Spleen (tissue), 11 donors: Measurements from ENCODE around the gene MBD2. TPM values are rescaled to one million over a fixed set of nuclear protein-coding genes. Genes with fewer than 3 reads are reported as not detected.
"Not testable (repeated sequence)": the region's sequence is repeated elsewhere in the genome, so short reads cannot be mapped to it uniquely, and the experiment has no call there.

Source experiments
- DNase-seq: peaks from one replicate; pipeline ENCODE4 v3.0.0-alpha.2; 2020
- H3K27ac ChIP-seq, 8 donors: fragments of 200-600 bp; sonication (generic) in 7 of 8; 1 replicate in 4 of 8; 2 replicates in 4 of 8; pipeline versions ENCODE4 v1.5.0 to v1.8.0; 2016 to 2021; ENCODE audit warnings: inconsistent platforms in 4 of 8, mild to moderate bottlenecking in 4 of 8, moderate library complexity in 1 of 8
- H3K27me3 ChIP-seq, 7 donors: fragments of 200-600 bp; sonication (generic) in 6 of 7; replicated peaks in 1 of 7; 1 replicate in 4 of 7; 2 replicates in 3 of 7; pipeline versions ENCODE4 v1.5.0 to v1.8.0; 2016 to 2021; ENCODE audit warnings: inconsistent platforms in 3 of 7, mild to moderate bottlenecking in 1 of 7
- H3K36me3 ChIP-seq, 6 donors: fragments of 200-600 bp; sonication (generic) in 5 of 6; 1 replicate in 4 of 6; 2 replicates in 2 of 6; pipeline versions ENCODE4 v1.5.0 to v1.8.0; 2016 to 2021; ENCODE audit warnings: inconsistent platforms in 2 of 6
- H3K4me1 ChIP-seq, 6 donors: fragments of 200-600 bp; sonication (generic) in 5 of 6; 1 replicate in 3 of 6; 2 replicates in 3 of 6; pipeline versions ENCODE4 v1.5.0 to v1.8.0; 2016 to 2021; ENCODE audit warnings: inconsistent platforms in 3 of 6
- H3K4me3 ChIP-seq, 8 donors: fragments of 200-600 bp; sonication (generic) in 7 of 8; 1 replicate in 4 of 8; 2 replicates in 4 of 8; pipeline versions ENCODE4 v1.5.0 to v1.8.0; 2016 to 2021; ENCODE audit warnings: inconsistent platforms in 4 of 8, mild to moderate bottlenecking in 4 of 8, moderate library complexity in 2 of 8
- H3K9me3 ChIP-seq, 8 donors: fragments of 200-600 bp; sonication (generic) in 7 of 8; 1 replicate in 4 of 8; 2 replicates in 4 of 8; pipeline versions ENCODE4 v1.5.0 to v1.8.0; 2016 to 2021; ENCODE audit warnings: inconsistent platforms in 4 of 8
- CTCF ChIP-seq, 11 experiments: fragments of 200-600 bp in 7 of 11; fragments of 450-650 bp in 4 of 11; sonication (generic) in 4 of 11; IDR thresholded peaks in 8 of 11; conservative IDR thresholded peaks in 3 of 11; 1 replicate in 7 of 11; 2 replicates in 4 of 11; pipeline versions ENCODE4 v1.4.0 to v1.8.0; 2016 to 2021; ENCODE audit warnings: antibody characterized with exemption in 11 of 11, inconsistent platforms in 4 of 11, mild to moderate bottlenecking in 1 of 11
- POLR2A ChIP-seq, 3 donors: fragments of 450-650 bp; IDR thresholded peaks; one replicate each; pipeline ENCODE4 v1.5.1; 2017; ENCODE audit warnings: antibody characterized with exemption in 3 of 3, mild to moderate bottlenecking in 1 of 3
- POLR2AphosphoS5 ChIP-seq, 3 donors: sonication (generic); formaldehyde crosslinking; IDR thresholded peaks; one replicate each; pipeline ENCODE4 v1.5.1; 2017; ENCODE audit warnings: antibody characterized with exemption in 3 of 3
- WGBS, 5 donors: extraction: QIAGEN DNeasy Blood & Tissue Kit in 3 of 5; methylation state at CpG; one replicate each; pipeline versions ENCODE4 v1.1.5 to v1.1.7; 2013 to 2018; 5-methylcytosine and 5-hydroxymethylcytosine counted together
- intact Hi-C: fragments of 100-400 bp; cut with DNase I; formaldehyde crosslinking; loops from one replicate; pipeline ENCODE4 v1.15.0; 2023; ENCODE audit warnings: low total_unique reads
- polyA plus RNA-seq, 3 donors: library from polyadenylated mRNA; stranded (reverse); fragments of 200-250 nt; gene quantifications; one replicate each; pipeline ENCODE4 v1.2.1, GENCODE V29; 2013
- total RNA-seq, 7 donors: library from RNA; depleted of rRNA in 3 of 7; stranded (reverse); fragments of >200 nt in 3 of 7; fragmentation: NEBNext Ultra II Directional in 4 of 7; extraction: Animal tissue kit (Norgen Biotek cat#: 25700) in 4 of 7; gene quantifications; one replicate each; pipeline versions ENCODE4 v1.1.0 to v1.2.1, GENCODE V29; 2016 to 2021
- donor health status: healthy with polysubstance abuse.
- donor health status: DM: no; HTN: no; CAD: no; lungs with moderate emphysema.
- donor health status: DM: no; HTN: no; CAD: no.
- donor health status: Bipolar disorder and iron deficiency.
- donor health status: healthy.
- donor health status: DM: no; HTN: no; CAD: no.
- donor health status: DM: yes; HTN: yes; CAD: no.

MBD2 gene
- total and polyA plus RNA-seq, 10 donors, result 40.7 to 119 (median 54.9) TPM

- Histone ChIP-seq H3K27me3 (no peaks in the 10 kb centered on the region), H3K36me3 (peaks cover 0 to 7% (median 0%) of the 10 kb centered on the region in 6 donors), H3K9me3 (no peaks in the 10 kb centered on the region), H3K4me1 (peaks cover 55 to 91% (median 83%) of the 10 kb centered on the region in 6 donors), H3K27ac (peak overlapping the region in 1 of 8 donors; percentile 5), H3K4me3 (peak overlapping the region in 1 of 8 donors; percentile 19)
- 60 to 80% (median 74%) methylated on average over 2 of the region's 2 CpGs for WGBS, 5 donors
- no peak for TF ChIP-seq POLR2A (IDR thresholded peaks at IDR 0.05)
- no peak for TF ChIP-seq CTCF (IDR thresholded peaks at IDR 0.05 in 8 of 11, conservative IDR thresholded peaks at IDR 0.05 in 3 of 11)
- TF ChIP-seq POLR2AphosphoS5 (IDR thresholded peaks at IDR 0.05), result no peak
- no peak for DNase-seq
- intact Hi-C loops, result no loop called here
Measured at GRCh38 chr18:54220406-54220805, 4.1 kb downstream of the MBD2 start.

- DNase-seq, H3K4me3 ChIP-seq, H3K36me3 ChIP-seq, H3K27me3 ChIP-seq, H3K9me3 ChIP-seq, intact Hi-C loops: not testable (repeated sequence)
- H3K4me1 ChIP-seq, result peaks cover 51 to 100% (median 80%) of the 10 kb centered on the region in 6 donors
- WGBS, 5 donors, result 78 to 90% (median 83%) methylated on average over 6 of the region's 6 CpGs
- H3K27ac ChIP-seq, result peak overlapping the region in 1 of 8 donors; percentile 5
Measured at GRCh38 chr18:54218803-54219202, 5.7 kb downstream of the MBD2 start.

- Histone ChIP-seq H3K4me3 (no peak overlapping the region), H3K36me3 (peaks cover 0 to 7% (median 0%) of the 10 kb centered on the region in 6 donors), H3K9me3 (no peaks in the 10 kb centered on the region), H3K27ac (peak overlapping the region in 1 of 8 donors; percentile 5), H3K4me1 (peaks cover 50 to 100% (median 76%) of the 10 kb centered on the region in 6 donors), H3K27me3 (no peaks in the 10 kb centered on the region)
- intact Hi-C loops, result no loop called here
- WGBS, 5 donors, result 74 to 98% (median 90%) methylated on average over 2 of the region's 2 CpGs
- no peak for TF ChIP-seq CTCF (IDR thresholded peaks at IDR 0.05 in 8 of 11, conservative IDR thresholded peaks at IDR 0.05 in 3 of 11)
- DNase-seq, result no peak
Measured at GRCh38 chr18:54218299-54218698, 6.2 kb downstream of the MBD2 start.

- H3K36me3 ChIP-seq, result peaks cover 0 to 7% (median 0%) of the 10 kb centered on the region in 6 donors
- H3K9me3 ChIP-seq, result no peaks in the 10 kb centered on the region
- no peak for DNase-seq
- no peak overlapping the region for H3K27ac ChIP-seq
- no peak overlapping the region for H3K4me3 ChIP-seq
- H3K27me3 ChIP-seq, result no peaks in the 10 kb centered on the region
- 48 to 85% (median 67%) methylated on average over 1 of the region's 1 CpG for whole genome bisulfite sequencing, 5 donors
- intact Hi-C loops, result no loop called here
- TF ChIP-seq CTCF (IDR thresholded peaks at IDR 0.05 in 8 of 11, conservative IDR thresholded peaks at IDR 0.05 in 3 of 11) (no peak), POLR2A (IDR thresholded peaks at IDR 0.05) (no peak), POLR2AphosphoS5 (IDR thresholded peaks at IDR 0.05) (no peak)
- H3K4me1 ChIP-seq, result peaks cover 43 to 100% (median 70%) of the 10 kb centered on the region in 6 donors
Measured at GRCh38 chr18:54217624-54218023, 6.8 kb downstream of the MBD2 start.

DNA sequence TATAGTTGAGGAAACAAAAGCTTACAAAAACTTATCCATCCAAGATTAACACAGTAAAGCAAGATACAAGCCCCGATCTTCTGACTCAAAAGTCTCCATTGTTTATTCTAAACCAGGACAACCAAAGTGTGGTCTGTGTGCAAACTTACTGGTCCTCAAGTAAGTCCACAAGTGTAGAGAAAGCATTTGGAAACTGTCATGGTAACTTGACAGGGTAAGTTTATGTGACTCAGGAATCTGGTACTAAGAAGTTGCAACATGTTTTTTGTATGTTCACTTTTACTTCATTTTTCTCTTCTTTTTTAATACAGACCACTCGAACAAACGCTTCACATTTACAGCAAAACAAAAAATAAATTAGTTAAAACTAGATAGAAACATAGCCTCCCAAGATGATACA lies 9.4 kb downstream of the MBD2 start:
- no peaks in the 10 kb centered on the region for H3K27me3 ChIP-seq
- DNase-seq, result no peak
- peaks cover 22 to 98% (median 58%) of the 10 kb centered on the region in 6 donors for H3K4me1 ChIP-seq
- intact Hi-C loops, result no loop called here
- no peaks in the 10 kb centered on the region for H3K9me3 ChIP-seq
- no peaks in the 10 kb centered on the region for H3K36me3 ChIP-seq
- H3K27ac ChIP-seq, result no peak overlapping the region
- TF ChIP-seq POLR2A (IDR thresholded peaks at IDR 0.05) (no peak), POLR2AphosphoS5 (IDR thresholded peaks at IDR 0.05) (no peak), CTCF (IDR thresholded peaks at IDR 0.05 in 8 of 11, conservative IDR thresholded peaks at IDR 0.05 in 3 of 11) (no peak)
- 86 to 95% (median 91%) methylated on average over 3 of the region's 3 CpGs for WGBS, 5 donors
- H3K4me3 ChIP-seq, result no peak overlapping the region
